H1 (cell line): ENCODE results near the gene SLC19A1. TPM values are rescaled to one million over a fixed set of nuclear protein-coding genes. Genes with fewer than 3 reads are reported as not detected.

ENCODE experiments used
- CTCF ChIA-PET: fragments of 300-600 bp; sonication (Branson Sonifier 250); formaldehyde crosslinking; loops from one replicate; lab custom pipeline; 2021; ENCODE audit not compliant: partially characterized antibody; lab: Charles Lee
- POLR2A ChIA-PET: fragments of 300-600 bp; sonication (Branson Sonifier 250); formaldehyde crosslinking; loops from one replicate; lab custom pipeline; 2021; ENCODE audit warnings: inconsistent platforms; ENCODE audit not compliant: partially characterized antibody; lab: Charles Lee
- DNase-seq, 2 experiments: peaks; one replicate each; pipeline versions ENCODE4 v3.0.0 to v3.0.0-alpha.2; 2010 to 2022; ENCODE audit warnings: low spot score in 2 of 2, low read depth in 1 of 2, mixed read lengths in 1 of 2
- FAIRE-seq: peaks from 2 replicates; lab custom pipeline; 2011; peaks lifted over from hg19 to GRCh38; lab: Jason Lieb, UNC
- H2AFZ ChIP-seq: 2 replicates; pipeline ENCODE4 v1.8.1; 2012; ENCODE audit warnings: low read length, inconsistent platforms
- H2AK5ac ChIP-seq: 2 replicates; pipeline ENCODE4 v1.6.1; 2013; ENCODE audit warnings: low read depth, low read length
- H2BK120ac ChIP-seq: replicated peaks from 2 replicates; pipeline ENCODE3; 2013; ENCODE audit warnings: low read depth, low read length, inconsistent platforms
- H2BK12ac ChIP-seq: 2 replicates; pipeline ENCODE4 v1.6.1; 2013; ENCODE audit warnings: low read depth, low read length
- H2BK15ac ChIP-seq: 2 replicates; pipeline ENCODE4 v1.6.1; 2013; ENCODE audit warnings: low read length
- H2BK20ac ChIP-seq: 2 replicates; pipeline ENCODE4 v1.6.1; 2013; ENCODE audit warnings: low read length
- H2BK5ac ChIP-seq: 2 replicates; pipeline ENCODE4 v1.6.1; 2013; ENCODE audit warnings: low read depth, low read length
- H3K14ac ChIP-seq: 2 replicates; pipeline ENCODE4 v1.6.1; 2013; ENCODE audit warnings: inconsistent platforms; ENCODE audit not compliant: insufficient read length
- H3K18ac ChIP-seq: 2 replicates; pipeline ENCODE4 v1.6.1; 2013; ENCODE audit warnings: low read length; ENCODE audit errors: extremely low read depth
- H3K23ac ChIP-seq: 2 replicates; pipeline ENCODE4 v1.6.1; 2013; ENCODE audit warnings: inconsistent platforms; ENCODE audit not compliant: insufficient read length
- H3K23me2 ChIP-seq: 2 replicates; pipeline ENCODE4 v1.6.1; 2013; ENCODE audit warnings: low read depth, low read length
- H3K27ac ChIP-seq: 2 replicates; pipeline ENCODE4 v1.6.1; 2011; ENCODE audit warnings: low read depth, low read length, inconsistent platforms
- H3K27me3 ChIP-seq, 4 experiments: replicated peaks in 1 of 4; 1 replicate in 1 of 4; 2 replicates in 3 of 4; pipeline versions ENCODE4 v1.6.1 to v1.8.1; 2011 to 2013; ENCODE audit warnings: low read length in 3 of 4, mild to moderate bottlenecking in 3 of 4, inconsistent platforms in 2 of 4, mixed read lengths in 2 of 4, moderate library complexity in 1 of 4; ENCODE audit not compliant: control insufficient read depth in 3 of 4, insufficient read depth in 3 of 4; ENCODE audit errors: extremely low read depth in 1 of 4
- H3K36me3 ChIP-seq, 4 experiments: 2 replicates each; pipeline versions ENCODE4 v1.6.1 to v1.8.1; 2011 to 2013; ENCODE audit warnings: mild to moderate bottlenecking in 4 of 4, low read length in 3 of 4, moderate library complexity in 2 of 4, control low read depth in 1 of 4, inconsistent platforms in 1 of 4; ENCODE audit not compliant: insufficient read depth in 4 of 4, control insufficient read depth in 2 of 4
- H3K4ac ChIP-seq: replicated peaks from 2 replicates; pipeline ENCODE3; 2013; ENCODE audit warnings: low read length, low read depth, mixed read lengths, inconsistent platforms; ENCODE audit not compliant: insufficient read length
- H3K4me1 ChIP-seq, 4 experiments: replicated peaks in 1 of 4; 1 replicate in 1 of 4; 2 replicates in 3 of 4; pipeline versions ENCODE4 v1.6.1 to v1.8.1; 2011 to 2013; ENCODE audit warnings: low read length in 3 of 4, inconsistent platforms in 2 of 4, mixed read lengths in 1 of 4; ENCODE audit not compliant: insufficient read depth in 4 of 4, control insufficient read depth in 3 of 4
- H3K4me2 ChIP-seq, 2 experiments: 2 replicates each; pipeline versions ENCODE4 v1.6.1 to v1.8.1; 2011 to 2013; ENCODE audit warnings: low read depth in 2 of 2, low read length in 2 of 2, control low read depth in 1 of 2, inconsistent platforms in 1 of 2, mild to moderate bottlenecking in 1 of 2; ENCODE audit not compliant: insufficient read depth in 1 of 2
- H3K4me3 ChIP-seq, 4 experiments: fragments of 200-600, 300-600 bp in 1 of 4; sonication (generic), shearing (Covaris generic), sonication (Bioruptor Twin) in 1 of 4; 2 replicates each; pipeline versions ENCODE4 v1.5.1 to v1.8.1; 2011 to 2016; ENCODE audit warnings: low read length in 4 of 4, low read depth in 3 of 4, control low read depth in 2 of 4, inconsistent platforms in 2 of 4, mild to moderate bottlenecking in 2 of 4, mixed read lengths in 1 of 4, moderate library complexity in 1 of 4; ENCODE audit not compliant: insufficient read depth in 2 of 4; ENCODE audit errors: extremely low read depth in 1 of 4
- H3K56ac ChIP-seq: replicated peaks from 2 replicates; pipeline ENCODE3; 2013; ENCODE audit warnings: low read depth, mild to moderate bottlenecking, mixed read lengths, low read length, inconsistent platforms; ENCODE audit not compliant: insufficient read length
- H3K79me1 ChIP-seq: 2 replicates; pipeline ENCODE4 v1.6.1; 2013; ENCODE audit warnings: low read depth, low read length, control low read depth
- H3K79me2 ChIP-seq, 2 experiments: 2 replicates each; pipeline versions ENCODE4 v1.6.1 to v1.8.1; 2012 to 2013; ENCODE audit warnings: low read length in 2 of 2, mild to moderate bottlenecking in 2 of 2, inconsistent platforms in 1 of 2; ENCODE audit not compliant: insufficient read depth in 2 of 2, control insufficient read depth in 1 of 2
- H3K9ac ChIP-seq, 4 experiments: replicated peaks in 1 of 4; 1 replicate in 1 of 4; 2 replicates in 3 of 4; pipeline versions ENCODE4 v1.6.1 to v1.8.1; 2011 to 2013; ENCODE audit warnings: low read depth in 3 of 4, low read length in 3 of 4, control low read depth in 2 of 4, mild to moderate bottlenecking in 2 of 4, moderate library complexity in 2 of 4, inconsistent platforms in 1 of 4; ENCODE audit errors: extremely low read depth in 1 of 4
- H3K9me3 ChIP-seq, 2 experiments: 2 replicates each; pipeline versions ENCODE4 v1.6.1 to v1.8.1; 2012 to 2013; ENCODE audit warnings: mild to moderate bottlenecking in 2 of 2, moderate library complexity in 2 of 2, control low read depth in 1 of 2, inconsistent platforms in 1 of 2, low read depth in 1 of 2, low read length in 1 of 2, mixed read lengths in 1 of 2; ENCODE audit not compliant: insufficient read depth in 2 of 2
- H4K20me1 ChIP-seq, 2 experiments: replicated peaks in 1 of 2; 2 replicates each; pipeline versions ENCODE3 to v1.8.1; 2011 to 2013; ENCODE audit warnings: inconsistent platforms in 2 of 2, low read length in 2 of 2, mild to moderate bottlenecking in 1 of 2; ENCODE audit not compliant: insufficient read depth in 2 of 2, control insufficient read depth in 1 of 2
- H4K5ac ChIP-seq: 2 replicates; pipeline ENCODE4 v1.6.1; 2013; ENCODE audit warnings: low read length, low read depth, mixed read lengths, inconsistent platforms; ENCODE audit not compliant: insufficient read length
- H4K8ac ChIP-seq: 2 replicates; pipeline ENCODE4 v1.8.0; 2013; ENCODE audit warnings: mild to moderate bottlenecking, moderate library complexity, low read length, inconsistent platforms; ENCODE audit not compliant: insufficient read depth; ENCODE audit errors: extremely low read depth
- H4K91ac ChIP-seq: replicated peaks from 2 replicates; pipeline ENCODE3; 2013; ENCODE audit warnings: low read length, mixed read lengths, inconsistent platforms; ENCODE audit not compliant: insufficient read length
- BRCA1 ChIP-seq: IDR thresholded peaks from 2 replicates; pipeline ENCODE4 v1.6.1; 2012; ENCODE audit warnings: low read depth, low read length, improper control_type of control experiment
- CREB1 ChIP-seq: IDR thresholded peaks from 2 replicates; pipeline ENCODE4 v1.6.1; 2012; ENCODE audit warnings: inconsistent platforms
- RBBP5 ChIP-seq: IDR thresholded peaks from 2 replicates; pipeline ENCODE4 v1.7.1; 2012; ENCODE audit warnings: low read depth, mild to moderate bottlenecking, inconsistent platforms, low read length, moderate library complexity, borderline replicate concordance
- SAP30 ChIP-seq: fragments of 300-600 bp; sonication (generic); IDR thresholded peaks from 2 replicates; pipeline ENCODE4 v1.7.1; 2012; ENCODE audit warnings: low read length, moderate library complexity, mild to moderate bottlenecking, inconsistent platforms; ENCODE audit not compliant: insufficient read depth, insufficient replicate concordance
- SP1 ChIP-seq: IDR thresholded peaks from 2 replicates; pipeline ENCODE4 v1.6.1; 2011; ENCODE audit warnings: low read depth, low read length
- SP2 ChIP-seq: IDR thresholded peaks from 2 replicates; pipeline ENCODE4 v1.6.1; 2012; ENCODE audit warnings: mild to moderate bottlenecking, low read length, inconsistent platforms
- SRF ChIP-seq: IDR thresholded peaks from 2 replicates; pipeline ENCODE4 v1.6.1; 2011; ENCODE audit warnings: mild to moderate bottlenecking, low read depth, low read length, moderate library complexity
- TBP ChIP-seq: IDR thresholded peaks from 2 replicates; pipeline ENCODE4 v1.6.1; 2011; ENCODE audit warnings: low read depth, low read length, improper control_type of control experiment
- USF2 ChIP-seq: IDR thresholded peaks from 2 replicates; pipeline ENCODE4 v1.6.1; 2011; ENCODE audit warnings: low read length, improper control_type of control experiment
- ZNF274 ChIP-seq: IDR thresholded peaks from 2 replicates; pipeline ENCODE4 v1.7.0; 2012; ENCODE audit warnings: low read length, borderline replicate concordance; ENCODE audit errors: extremely low read depth
- WGBS, 2 experiments: shearing (Covaris generic) in 1 of 2; methylation state at CpG; one replicate each; pipeline versions ENCODE4 v1.1.6 to v1.1.7; 2013 to 2015; ENCODE audit warnings: low lambda C conversion rate in 2 of 2, mixed read lengths in 2 of 2, inconsistent platforms in 1 of 2, low coverage in 1 of 2, missing lambda C conversion rate in 1 of 2; ENCODE audit not compliant: insufficient replicate concordance in 2 of 2, insufficient coverage in 1 of 2, insufficient read length in 1 of 2; ENCODE audit errors: extremely low coverage in 1 of 2, missing lambda C conversion rate in 1 of 2; 5-methylcytosine and 5-hydroxymethylcytosine counted together
- polyA plus RNA-seq, 7 experiments: library from polyadenylated mRNA; depleted of rRNA in 3 of 7; stranded (reverse) in 5 of 7; unstranded in 2 of 7; fragments of >200 nt in 5 of 7; fragments of 200-250 nt in 2 of 7; gene quantifications; 1 replicate in 5 of 7; 2 replicates in 1 of 7; 4 replicates in 1 of 7; pipeline versions ENCODE4 v1.2.1 to v1.2.3, GENCODE V29; 2011 to 2013; ENCODE audit warnings: missing spikeins in 2 of 7, mixed read lengths in 2 of 7
- total RNA-seq: library from RNA; stranded (reverse); fragmentation: NEBNext Ultra II Directional; extraction: Animal tissue kit (Norgen Biotek cat#: 25700); gene quantifications from 2 replicates; pipeline ENCODE4 v1.2.1, GENCODE V29; 2021

The SLC19A1 gene
- total and polyA plus RNA-seq, 2 of the 8 experiments (the other 6 are each of a cell fraction or from before 2014, with no cell fraction given): 31.6 to 43.8 TPM

GRCh38 chr21:45476582-45476981 is 65.7 kb downstream of the SLC19A1 start:
- no peak overlapping the region for H3K4ac ChIP-seq
- H3K27me3 ChIP-seq: no peaks in the 10 kb centered on the region
- H3K4me1 ChIP-seq: no peaks in the 10 kb centered on the region
- H3K36me3 ChIP-seq: peaks cover 7 to 73% (median 40%) of the 10 kb centered on the region in 4 experiments
- H3K79me2 ChIP-seq: peaks cover 0 to 11% of the 10 kb centered on the region in 2 experiments; a peak in 1 of 4 replicates
- H3K4me3 ChIP-seq: no peak overlapping the region
- ChIA-PET POLR2A (interaction anchor here (1.9 kb wide), 1 partner anchor 28 kb away, joined by 5 read pairs; no protein-coding TSS in a partner anchor), CTCF (interaction anchor here (0.7 to 1.3 kb wide), 3 partner anchors 9 to 21 kb away, joined by 3 to 4 read pairs (median 3); no protein-coding TSS in a partner anchor)
- peak overlapping the region; percentile 91 for H4K91ac ChIP-seq
- H2BK20ac ChIP-seq: no peak overlapping the region
- no peak overlapping the region for H4K5ac ChIP-seq
- no peak overlapping the region for H3K14ac ChIP-seq
- no peak overlapping the region for H3K23ac ChIP-seq
- WGBS, 2 experiments: 88% methylated on average over 6 of the region's 6 CpGs; no CpG with 5 or more reads in 1 of the 2 experiments
- H2BK15ac ChIP-seq: no peak overlapping the region
- no peak overlapping the region for H3K27ac ChIP-seq
- H2BK12ac ChIP-seq: peak overlapping the region; percentile 12; the same call in 1 of the 2 replicates
- H2AK5ac ChIP-seq: no peak overlapping the region
- no peak overlapping the region; a peak in 1 of 7 replicates for H3K9ac ChIP-seq
- no peak overlapping the region for H2AFZ ChIP-seq
- FAIRE-seq: no peak
- H2BK120ac ChIP-seq: no peak overlapping the region
- no peak overlapping the region for H3K4me2 ChIP-seq
- H3K23me2 ChIP-seq: peaks cover 10% of the 10 kb centered on the region
- TF ChIP-seq RBBP5 (no peak), ZNF274 (no peak), SP1 (no peak), SP2 (no peak), SRF (no peak), TBP (no peak), BRCA1 (no peak), CREB1 (no peak), SAP30 (no peak), USF2 (no peak)
- TF ChIP-seq, all 59 proteins: peak for 0
- DNase-seq: no peak
- Histone ChIP-seq H4K8ac (no peak overlapping the region), H3K18ac (no peak overlapping the region), H3K79me1 (peaks cover 10% of the 10 kb centered on the region), H3K56ac (peak overlapping the region; percentile 69), H2BK5ac (no peak overlapping the region), H4K20me1 (peaks cover 18 to 25% of the 10 kb centered on the region in 2 experiments), H3K9me3 (peaks cover 3 to 4% of the 10 kb centered on the region in 2 experiments; a peak in 2 of 4 replicates)
